Breast epithelium (tissue), 3 donors: ENCODE results near the gene BSDC1.
A peak's percentile ranks its signal among the peaks of the same experiment; 100 is the strongest.

Source experiments
- POLR2A ChIP-seq: fragments of 450-650 bp; IDR thresholded peaks from one replicate; pipeline ENCODE4 v1.6.1; 2016; ENCODE audit warnings: antibody characterized with exemption, mild to moderate bottlenecking, moderate library complexity
- POLR2AphosphoS5 ChIP-seq, 3 donors: sonication (generic); formaldehyde crosslinking; IDR thresholded peaks; one replicate each; pipeline ENCODE4 v1.6.1; 2017; ENCODE audit warnings: antibody characterized with exemption in 3 of 3
- TF ChIP-seq, protein P1 (sequence below), 3 donors: fragments of 450-650 bp; IDR thresholded peaks; one replicate each; pipeline ENCODE4 v1.5.1; 2016 to 2017; ENCODE audit warnings: antibody characterized with exemption in 3 of 3, mild to moderate bottlenecking in 3 of 3, moderate library complexity in 3 of 3

DNA sequence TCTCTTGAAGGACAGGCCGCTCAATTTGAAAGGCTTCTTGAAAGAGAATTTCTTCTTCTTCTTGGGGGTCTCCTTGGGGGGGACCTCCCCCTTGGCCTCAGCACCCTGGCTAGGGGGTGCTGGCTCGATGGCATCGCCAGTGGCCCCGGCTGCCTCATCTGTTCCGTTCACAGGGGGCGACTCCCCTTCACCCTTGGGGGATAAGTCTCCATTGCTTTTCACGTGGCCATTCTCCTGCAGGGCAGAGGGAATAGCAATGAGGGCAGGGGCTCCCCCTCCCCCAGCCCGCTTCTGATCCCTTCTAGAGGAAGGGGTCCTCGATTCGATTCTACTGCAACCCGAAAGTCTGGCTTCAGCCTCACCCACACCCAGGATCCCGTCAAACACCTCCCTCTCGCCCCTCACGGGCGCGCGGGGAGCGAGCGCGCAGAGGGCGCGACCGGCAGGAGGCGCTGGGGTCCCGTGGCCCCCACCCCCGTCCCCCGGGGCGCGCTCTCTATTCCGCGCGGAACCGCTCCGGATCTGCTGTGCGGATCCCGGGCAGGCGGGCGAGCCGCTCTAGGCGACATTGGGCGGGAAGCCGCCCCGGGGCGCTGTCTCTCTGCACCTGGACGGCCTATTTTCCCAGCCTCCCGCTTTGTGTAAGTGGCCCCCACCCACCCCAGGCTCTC, 59.2 kb downstream of the BSDC1 start:
- TF ChIP-seq, protein P1, sequence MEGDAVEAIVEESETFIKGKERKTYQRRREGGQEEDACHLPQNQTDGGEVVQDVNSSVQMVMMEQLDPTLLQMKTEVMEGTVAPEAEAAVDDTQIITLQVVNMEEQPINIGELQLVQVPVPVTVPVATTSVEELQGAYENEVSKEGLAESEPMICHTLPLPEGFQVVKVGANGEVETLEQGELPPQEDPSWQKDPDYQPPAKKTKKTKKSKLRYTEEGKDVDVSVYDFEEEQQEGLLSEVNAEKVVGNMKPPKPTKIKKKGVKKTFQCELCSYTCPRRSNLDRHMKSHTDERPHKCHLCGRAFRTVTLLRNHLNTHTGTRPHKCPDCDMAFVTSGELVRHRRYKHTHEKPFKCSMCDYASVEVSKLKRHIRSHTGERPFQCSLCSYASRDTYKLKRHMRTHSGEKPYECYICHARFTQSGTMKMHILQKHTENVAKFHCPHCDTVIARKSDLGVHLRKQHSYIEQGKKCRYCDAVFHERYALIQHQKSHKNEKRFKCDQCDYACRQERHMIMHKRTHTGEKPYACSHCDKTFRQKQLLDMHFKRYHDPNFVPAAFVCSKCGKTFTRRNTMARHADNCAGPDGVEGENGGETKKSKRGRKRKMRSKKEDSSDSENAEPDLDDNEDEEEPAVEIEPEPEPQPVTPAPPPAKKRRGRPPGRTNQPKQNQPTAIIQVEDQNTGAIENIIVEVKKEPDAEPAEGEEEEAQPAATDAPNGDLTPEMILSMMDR (IDR thresholded peaks at IDR 0.05) = peak; percentile 42 to 70 (median 61)
- TF ChIP-seq POLR2A (no peak), POLR2AphosphoS5 (IDR thresholded peaks at IDR 0.05) (peak in 1 of 3 donors; percentile 54)
